Ureter (tissue), 1 donor: ENCODE results near the gene TAP1. TPM values are rescaled to one million over a fixed set of nuclear protein-coding genes. Genes with fewer than 3 reads are reported as not detected.
"Not testable (repeated sequence)": the region's sequence is repeated elsewhere in the genome, so short reads cannot be mapped to it uniquely, and the experiment has no call there.

ENCODE experiments used
- DNase-seq: peaks from one replicate; pipeline ENCODE4 v3.0.0-alpha.2; 2020; ENCODE audit warnings: low spot score
- total RNA-seq: library from RNA; stranded (reverse); gene quantifications from one replicate; pipeline ENCODE4 v1.2.4, GENCODE V29; 2023
- donor health status: DM: yes; HTN: yes; CAD: no.

Gene TAP1
- total RNA-seq, 1 donor from 2014 or later: 26.3 TPM

GRCh38 chr6:32807020-32807580, 46.4 kb downstream of the TAP1 start:
- DNase-seq: no peak

DNA sequence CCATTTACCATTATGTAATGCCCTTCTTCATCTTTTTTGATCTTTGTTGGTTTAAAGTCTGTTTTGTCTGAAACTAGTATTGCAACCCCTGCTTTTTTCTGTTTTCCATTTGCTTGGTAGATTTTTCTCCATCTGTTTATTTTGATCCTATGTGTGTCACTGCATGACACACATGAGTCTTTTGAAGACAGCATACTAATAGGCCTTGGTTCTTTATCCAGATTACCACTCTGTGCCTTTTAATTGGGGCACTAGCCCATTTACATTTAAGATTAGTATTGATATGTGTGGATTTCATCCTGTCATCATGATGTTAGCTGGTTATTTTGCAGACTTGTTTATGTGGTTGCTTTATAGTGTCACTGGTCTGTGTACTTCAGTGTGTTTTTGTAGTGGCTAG, 48.1 kb downstream of the TAP1 start:
- DNase-seq: not testable (repeated sequence)

DNA sequence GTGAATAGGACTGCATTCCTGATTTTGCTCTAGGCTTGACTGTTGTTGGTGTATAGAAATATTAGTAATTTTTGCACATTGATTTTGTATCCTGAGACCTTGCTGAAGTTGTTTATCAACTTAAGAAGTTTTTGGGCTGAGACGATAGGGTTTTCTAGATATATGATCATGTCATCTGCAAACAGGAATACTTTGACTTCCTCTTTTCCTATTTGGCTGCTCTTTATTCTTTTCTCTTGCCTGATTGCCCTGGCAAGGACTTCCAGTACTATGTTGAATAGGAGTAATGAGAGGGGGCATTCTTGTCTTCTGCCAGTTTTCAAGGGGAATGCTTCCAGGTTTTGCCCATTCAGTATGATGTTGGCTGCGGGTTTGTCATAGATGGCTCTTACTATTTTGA, 50.1 kb downstream of the TAP1 start:
- DNase-seq: no peak

DNA sequence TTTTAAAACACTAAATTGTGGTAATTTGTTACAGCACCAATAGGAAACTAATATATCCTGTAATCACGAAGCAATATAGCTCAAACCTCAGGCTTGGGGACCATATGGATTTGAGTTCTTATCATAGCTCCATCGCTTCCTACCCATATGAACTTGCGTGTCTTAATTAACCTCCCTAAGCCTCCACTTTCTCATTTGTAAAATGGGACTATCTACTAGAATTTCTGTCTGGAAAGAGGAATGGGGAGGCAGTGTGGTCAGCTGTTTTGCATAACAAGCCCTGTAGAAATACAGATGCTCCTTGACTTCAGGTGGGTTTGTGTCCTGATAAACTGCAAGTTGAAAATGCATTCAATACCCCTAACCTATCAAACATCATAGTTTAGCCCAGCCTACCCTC, 53.8 kb downstream of the TAP1 start:
- DNase-seq: no peak

DNA sequence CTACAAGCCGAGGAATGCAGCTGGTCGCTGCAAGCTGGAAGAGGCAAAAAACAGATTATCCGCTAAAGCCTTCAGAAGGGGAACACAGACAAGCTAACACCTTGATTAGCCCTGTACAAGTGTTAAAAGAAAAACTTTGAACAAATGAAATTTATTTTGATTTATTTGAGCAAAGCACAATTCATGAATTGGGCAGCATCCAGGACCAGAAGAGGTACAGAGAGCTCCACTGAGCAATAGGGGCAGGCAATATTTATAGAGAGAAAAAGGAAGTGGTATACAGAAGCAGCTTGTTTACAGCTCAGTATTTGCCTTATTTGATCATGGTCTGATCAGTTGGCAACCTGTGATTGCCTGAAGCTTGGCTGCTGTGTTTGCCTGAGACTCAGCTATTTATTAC, 54.3 kb downstream of the TAP1 start:
- no peak for DNase-seq

- DNase-seq: peak; percentile 82
Measured at GRCh38 chr6:32796848-32797776, 56.4 kb downstream of the TAP1 start.

Other genes with a start within 250 kb of the TAP1 start
- gene HLA-DQA1, start 216.3 kb downstream of the TAP1 start, total RNA-seq: 30.1 TPM
- 6.3 TPM for gene HLA-DQB1, start 187.0 kb downstream of the TAP1 start, total RNA-seq
- 5.7 TPM for gene HLA-DQA2, start 112.3 kb downstream of the TAP1 start, total RNA-seq
- gene HLA-DQB2, start 90.2 kb downstream of the TAP1 start, total RNA-seq: 8.1 TPM
- 1.9 TPM for gene HLA-DOB, start 36.7 kb downstream of the TAP1 start, total RNA-seq
- gene TAP2, start 15.0 kb downstream of the TAP1 start, total RNA-seq: 40.1 TPM
- gene PSMB8, start 9.7 kb downstream of the TAP1 start, total RNA-seq: 44.9 TPM
- gene PSMB9, start 488 bp upstream of the TAP1 start, total RNA-seq: 20.1 TPM
- 31.0 TPM for gene HLA-DMB, start 87.3 kb upstream of the TAP1 start, total RNA-seq
- 65.3 TPM for gene HLA-DMA, start 99.4 kb upstream of the TAP1 start, total RNA-seq
- gene BRD2, start 114.9 kb upstream of the TAP1 start, total RNA-seq: 205 TPM
- 25.6 TPM for gene HLA-DOA, start 155.9 kb upstream of the TAP1 start, total RNA-seq
- gene HLA-DPA1, start 219.9 kb upstream of the TAP1 start, total RNA-seq: 145 TPM
- gene HLA-DPB1, start 222.3 kb upstream of the TAP1 start, total RNA-seq: 82.5 TPM